ENCODE results near the gene DDX23. TPM values are rescaled to one million over a fixed set of nuclear protein-coding genes. Genes with fewer than 3 reads are reported as not detected.

The DDX23 gene
- polyA plus RNA-seq, 3 donors, result 21.4 to 63.8 (median 28.4) TPM

DNA sequence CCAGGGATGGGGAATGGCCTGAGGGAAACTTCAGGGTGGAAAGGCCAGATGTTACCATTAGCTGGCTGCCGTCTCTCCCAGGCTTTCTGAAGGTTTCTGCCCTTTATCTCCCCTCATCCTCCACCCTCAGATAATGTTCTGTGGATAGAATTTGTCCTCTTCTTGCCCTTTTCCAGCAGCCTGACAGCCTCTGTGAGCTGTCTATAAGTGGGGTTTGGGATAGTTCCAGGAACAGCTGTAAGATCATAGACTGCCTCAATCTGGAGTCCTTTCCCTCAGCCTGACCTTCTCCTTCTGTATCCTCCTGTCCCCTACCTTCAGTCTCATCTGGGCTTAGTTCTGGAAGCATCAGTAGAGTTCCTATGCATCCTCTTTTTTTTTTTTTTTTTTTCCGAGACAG is 16.5 kb upstream of the DDX23 start:
- no peaks in the 10 kb centered on the region for H3K36me3 Mint-ChIP-seq
- Histone ChIP-seq H4K20me1 (ENCODE audit: insufficient read depth, low read length) (no peaks in the 10 kb centered on the region), H3K27me3 (ENCODE audit: control insufficient read depth in 2 of 2, insufficient read depth in 2 of 2, low read length in 2 of 2) (peaks cover 10 to 19% of the 10 kb centered on the region in 2 donors), H3K79me2 (ENCODE audit: insufficient read depth, low read length) (no peaks in the 10 kb centered on the region), H3K27ac (ENCODE audit: low read depth in 1 of 2, low read length in 2 of 2) (no peak overlapping the region), H3K4me1 (ENCODE audit: control insufficient read depth in 1 of 2, insufficient read depth in 2 of 2, low read length in 2 of 2) (peaks cover 22 to 23% of the 10 kb centered on the region in 2 donors), H3K36me3 (replicated peaks in 1 of 2; ENCODE audit: control insufficient read depth in 1 of 2, insufficient read depth in 2 of 2, low read length in 2 of 2) (no peaks in the 10 kb centered on the region), H3K4me2 (replicated peaks; ENCODE audit: extremely low read depth, low read length, poor library complexity, severe bottlenecking) (no peak overlapping the region), H3K9ac (ENCODE audit: insufficient read depth, low read length, poor library complexity, severe bottlenecking) (no peak overlapping the region), H3K4me3 (replicated peaks in 1 of 3; ENCODE audit: low read depth in 2 of 3, low read length in 3 of 3) (no peak overlapping the region), H3K9me3 (replicated peaks in 1 of 2; ENCODE audit: control insufficient read depth in 1 of 2, insufficient read depth in 1 of 2, low read length in 2 of 2) (no peaks in the 10 kb centered on the region), H2AFZ (ENCODE audit: insufficient read depth, low read depth, low read length, poor library complexity, severe bottlenecking) (no peak overlapping the region)
- no CpG with 5 or more reads among the region's 2 CpGs for WGBS (ENCODE audit: insufficient coverage)
- H3K4me3 Mint-ChIP-seq, result no peak overlapping the region
- H3K27ac Mint-ChIP-seq, result no peak overlapping the region
- intact Hi-C loops (cut with micrococcal nuclease), result no loop called here
- peaks cover 22 to 31% (median 27%) of the 10 kb centered on the region in 3 donors for H3K27me3 Mint-ChIP-seq (ENCODE audit: low read depth in 3 of 3)
- no peaks in the 10 kb centered on the region for H3K9me3 Mint-ChIP-seq
- TF ChIP-seq, protein P1, sequence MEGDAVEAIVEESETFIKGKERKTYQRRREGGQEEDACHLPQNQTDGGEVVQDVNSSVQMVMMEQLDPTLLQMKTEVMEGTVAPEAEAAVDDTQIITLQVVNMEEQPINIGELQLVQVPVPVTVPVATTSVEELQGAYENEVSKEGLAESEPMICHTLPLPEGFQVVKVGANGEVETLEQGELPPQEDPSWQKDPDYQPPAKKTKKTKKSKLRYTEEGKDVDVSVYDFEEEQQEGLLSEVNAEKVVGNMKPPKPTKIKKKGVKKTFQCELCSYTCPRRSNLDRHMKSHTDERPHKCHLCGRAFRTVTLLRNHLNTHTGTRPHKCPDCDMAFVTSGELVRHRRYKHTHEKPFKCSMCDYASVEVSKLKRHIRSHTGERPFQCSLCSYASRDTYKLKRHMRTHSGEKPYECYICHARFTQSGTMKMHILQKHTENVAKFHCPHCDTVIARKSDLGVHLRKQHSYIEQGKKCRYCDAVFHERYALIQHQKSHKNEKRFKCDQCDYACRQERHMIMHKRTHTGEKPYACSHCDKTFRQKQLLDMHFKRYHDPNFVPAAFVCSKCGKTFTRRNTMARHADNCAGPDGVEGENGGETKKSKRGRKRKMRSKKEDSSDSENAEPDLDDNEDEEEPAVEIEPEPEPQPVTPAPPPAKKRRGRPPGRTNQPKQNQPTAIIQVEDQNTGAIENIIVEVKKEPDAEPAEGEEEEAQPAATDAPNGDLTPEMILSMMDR (IDR thresholded peaks at IDR 0.05), result no peak
- H3K4me1 Mint-ChIP-seq, result peaks cover 26% of the 10 kb centered on the region
- no peak for DNase-seq

DNA sequence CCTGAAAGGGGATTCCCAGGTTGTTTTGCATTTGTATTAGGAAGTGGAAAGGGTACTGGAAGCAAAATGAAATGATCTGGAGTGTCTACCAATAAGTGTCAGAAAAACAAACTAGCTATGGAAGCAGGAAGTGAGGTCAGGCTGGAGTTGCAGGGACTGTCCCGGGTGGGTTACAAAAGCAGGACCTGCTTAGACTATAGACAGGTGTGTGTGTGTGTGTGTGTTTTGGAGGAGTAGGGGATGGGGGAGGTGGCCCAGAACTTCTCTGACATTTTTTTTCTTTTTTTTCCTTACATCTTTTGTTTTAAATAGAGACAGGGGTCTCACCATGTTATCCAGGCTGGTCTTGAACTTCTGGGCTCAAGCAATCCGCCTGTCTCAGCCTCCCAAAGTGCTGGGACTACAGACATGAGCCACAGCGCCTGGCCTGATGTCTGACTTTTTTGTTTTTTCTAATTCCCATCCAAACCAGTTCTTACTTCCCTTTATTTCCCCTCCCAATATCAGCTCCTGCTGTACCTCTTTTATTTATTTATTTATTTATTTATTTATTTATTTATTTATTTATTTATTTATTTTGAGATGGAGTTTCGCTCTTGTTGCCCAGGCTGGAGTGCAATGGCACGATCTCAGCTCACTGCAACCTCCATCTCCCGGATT is 14.2 kb upstream of the DDX23 start:
- H3K27ac ChIP-seq (ENCODE audit: low read depth in 1 of 2, low read length in 2 of 2), result no peak overlapping the region
- H3K9me3 Mint-ChIP-seq, result peaks cover 0 to 2% (median 0%) of the 10 kb centered on the region in 7 donors

More for the DNA sequence above, 14.2 kb upstream of the DDX23 start:
- Mint-ChIP-seq H3K36me3 (no peaks in the 10 kb centered on the region), H3K4me1 (peaks cover 28% of the 10 kb centered on the region), H3K4me3 (peak overlapping the region; percentile 92 to 98), H3K27ac (peak overlapping the region in 3 of 7 donors; percentile 1 to 51 (median 3)), H3K27me3 (ENCODE audit: low read depth in 3 of 3) (peaks cover 26 to 34% (median 31%) of the 10 kb centered on the region in 3 donors)
- H3K4me1 ChIP-seq (ENCODE audit: control insufficient read depth in 1 of 2, insufficient read depth in 2 of 2, low read length in 2 of 2), result peaks cover 22 to 23% of the 10 kb centered on the region in 2 donors
- TF ChIP-seq, protein P1 (IDR thresholded peaks at IDR 0.05), result no peak
- H3K9ac ChIP-seq (ENCODE audit: insufficient read depth, low read length, poor library complexity, severe bottlenecking), result peak overlapping the region; percentile 34
- H3K27me3 ChIP-seq (ENCODE audit: control insufficient read depth in 2 of 2, insufficient read depth in 2 of 2, low read length in 2 of 2), result peaks cover 14 to 24% of the 10 kb centered on the region in 2 donors
- intact Hi-C loops (cut with micrococcal nuclease), result no loop called here
- peak overlapping the region; percentile 42 to 77 (median 54) for H3K4me3 ChIP-seq (replicated peaks in 1 of 3; ENCODE audit: low read depth in 2 of 3, low read length in 3 of 3)
- no peaks in the 10 kb centered on the region for H3K79me2 ChIP-seq (ENCODE audit: insufficient read depth, low read length)
- no peaks in the 10 kb centered on the region for H4K20me1 ChIP-seq (ENCODE audit: insufficient read depth, low read length)
- H2AFZ ChIP-seq (ENCODE audit: insufficient read depth, low read depth, low read length, poor library complexity, severe bottlenecking), result peak overlapping the region; percentile 86
- DNase-seq, result no peak
- no peaks in the 10 kb centered on the region for H3K36me3 ChIP-seq (replicated peaks in 1 of 2; ENCODE audit: control insufficient read depth in 1 of 2, insufficient read depth in 2 of 2, low read length in 2 of 2)
- peak overlapping the region; percentile 82 for H3K4me2 ChIP-seq (replicated peaks; ENCODE audit: extremely low read depth, low read length, poor library complexity, severe bottlenecking)
- no peaks in the 10 kb centered on the region for H3K9me3 ChIP-seq (replicated peaks in 1 of 2; ENCODE audit: control insufficient read depth in 1 of 2, insufficient read depth in 1 of 2, low read length in 2 of 2)
- WGBS (ENCODE audit: insufficient coverage), result 44% methylated on average over 2 of the region's 6 CpGs
